Measurements from ENCODE around the gene DDAH2. TPM values are rescaled to one million over a fixed set of nuclear protein-coding genes. Genes with fewer than 3 reads are reported as not detected.

DDAH2 gene
- total RNA-seq, 1 donor from 2014 or later = 150 TPM

DNA sequence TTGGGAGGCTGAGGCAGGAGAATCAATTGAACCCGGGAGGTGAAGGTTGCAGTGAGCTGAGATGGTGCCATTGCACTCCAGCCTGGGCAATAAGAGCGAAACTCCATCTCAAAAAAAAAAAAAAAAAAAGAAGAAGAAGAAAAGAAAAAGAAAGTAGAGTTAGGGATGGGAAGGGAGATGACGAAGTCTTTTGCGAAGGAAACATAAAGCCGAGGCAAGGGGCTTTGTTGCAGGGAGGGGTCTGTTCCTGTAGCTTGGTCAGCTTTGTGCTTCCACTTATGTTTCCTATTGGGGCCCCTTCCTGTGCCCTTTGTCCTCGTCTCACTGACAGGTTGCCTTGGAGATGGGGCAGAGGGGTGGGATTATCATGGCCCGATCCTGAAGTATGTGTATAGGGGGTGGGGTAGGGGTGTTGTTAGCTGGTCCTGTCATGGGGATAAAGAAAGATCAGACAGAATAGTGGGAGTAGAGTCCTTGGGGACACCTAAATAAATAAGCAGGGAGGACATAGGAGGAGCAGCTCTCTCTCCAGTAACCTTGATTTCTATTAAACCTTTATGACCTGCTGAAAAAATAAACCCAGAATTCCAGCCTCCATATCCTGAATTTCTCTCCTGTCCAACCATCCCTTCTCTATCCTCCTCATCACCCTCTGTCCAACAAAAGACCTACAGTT, 8.4 kb upstream of the DDAH2 start:
- peak overlapping the region in 1 of 2 donors; percentile 67 for H3K4me3 ChIP-seq

DNA sequence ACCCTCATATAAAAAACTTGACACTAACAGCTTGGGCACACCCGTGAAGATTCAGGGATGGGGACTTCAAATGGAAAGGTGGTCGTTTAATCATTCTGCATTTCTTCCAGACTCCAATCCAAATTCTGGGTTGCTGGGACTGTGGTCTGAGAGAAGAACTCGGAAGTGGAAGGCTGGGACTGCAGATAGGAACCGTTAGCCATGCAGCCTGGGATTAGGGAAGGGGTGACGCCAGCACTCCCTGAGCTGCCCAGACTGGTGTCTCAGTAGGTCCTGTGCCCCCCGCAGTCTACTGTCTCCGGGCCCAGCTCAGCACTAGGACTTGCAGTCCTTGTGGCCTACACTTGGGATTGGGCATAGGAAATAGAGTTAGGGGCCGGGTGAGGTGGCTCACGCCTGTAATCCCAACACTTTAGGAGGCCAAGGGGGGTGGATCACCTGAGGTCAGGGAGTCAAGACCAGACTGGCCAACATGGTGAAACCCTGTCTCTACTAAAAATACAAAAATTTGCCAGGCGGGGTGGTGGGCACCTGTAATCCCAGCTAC, 7.7 kb upstream of the DDAH2 start:
- TF ChIP-seq, protein P1, sequence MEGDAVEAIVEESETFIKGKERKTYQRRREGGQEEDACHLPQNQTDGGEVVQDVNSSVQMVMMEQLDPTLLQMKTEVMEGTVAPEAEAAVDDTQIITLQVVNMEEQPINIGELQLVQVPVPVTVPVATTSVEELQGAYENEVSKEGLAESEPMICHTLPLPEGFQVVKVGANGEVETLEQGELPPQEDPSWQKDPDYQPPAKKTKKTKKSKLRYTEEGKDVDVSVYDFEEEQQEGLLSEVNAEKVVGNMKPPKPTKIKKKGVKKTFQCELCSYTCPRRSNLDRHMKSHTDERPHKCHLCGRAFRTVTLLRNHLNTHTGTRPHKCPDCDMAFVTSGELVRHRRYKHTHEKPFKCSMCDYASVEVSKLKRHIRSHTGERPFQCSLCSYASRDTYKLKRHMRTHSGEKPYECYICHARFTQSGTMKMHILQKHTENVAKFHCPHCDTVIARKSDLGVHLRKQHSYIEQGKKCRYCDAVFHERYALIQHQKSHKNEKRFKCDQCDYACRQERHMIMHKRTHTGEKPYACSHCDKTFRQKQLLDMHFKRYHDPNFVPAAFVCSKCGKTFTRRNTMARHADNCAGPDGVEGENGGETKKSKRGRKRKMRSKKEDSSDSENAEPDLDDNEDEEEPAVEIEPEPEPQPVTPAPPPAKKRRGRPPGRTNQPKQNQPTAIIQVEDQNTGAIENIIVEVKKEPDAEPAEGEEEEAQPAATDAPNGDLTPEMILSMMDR (IDR thresholded peaks at IDR 0.05) = no peak
- Histone ChIP-seq H3K9me3 (no peaks in the 10 kb centered on the region), H3K27me3 (no peaks in the 10 kb centered on the region), H3K27ac (peak overlapping the region; percentile 91 to 94), H3K36me3 (peaks cover 23 to 24% of the 10 kb centered on the region in 2 donors), H3K4me3 (peak overlapping the region; percentile 67 to 75), H3K4me1 (peaks cover 20 to 35% of the 10 kb centered on the region in 2 donors)
- intact Hi-C loops (cut with DNase I) = loop anchor here (2.0 to 10.0 kb wide), 2 partner anchors 34 to 418 kb away; partner anchors contain the start of genes ABHD16A, PPT2 and PRRT1
- no peak for DNase-seq (ENCODE audit: low spot score in 2 of 2)

More for the DNA sequence above, 8.4 kb upstream of the DDAH2 start:
- TF ChIP-seq, protein P1 (IDR thresholded peaks at IDR 0.05) = no peak
- Histone ChIP-seq H3K36me3 (peaks cover 17 to 18% of the 10 kb centered on the region in 2 donors), H3K27me3 (no peaks in the 10 kb centered on the region), H3K27ac (peak overlapping the region; percentile 91 to 94), H3K4me1 (peaks cover 20 to 35% of the 10 kb centered on the region in 2 donors), H3K9me3 (no peaks in the 10 kb centered on the region)
- intact Hi-C loops (cut with DNase I) = loop anchor here (2.0 to 10.0 kb wide), 2 partner anchors 35 to 417 kb away; partner anchors contain the start of genes ABHD16A, PPT2 and PRRT1
- no peak for DNase-seq (ENCODE audit: low spot score in 2 of 2)

- Histone ChIP-seq H3K4me1 (peaks cover 20 to 35% of the 10 kb centered on the region in 2 donors), H3K27ac (peak within 1 kb of the TSS; percentile 91 to 94), H3K36me3 (peaks cover 28 to 30% of the 10 kb centered on the region in 2 donors), H3K9me3 (no peaks in the 10 kb centered on the region), H3K4me3 (peak within 1 kb of the TSS; percentile 67 to 75), H3K27me3 (no peaks in the 10 kb centered on the region)
- TF ChIP-seq, protein P1 (IDR thresholded peaks at IDR 0.05) = no peak
- intact Hi-C loops (cut with DNase I) = loop anchor here (2.0 to 10.0 kb wide), 2 partner anchors 33 to 419 kb away; partner anchors contain the start of genes ABHD16A, PPT2 and PRRT1
- DNase-seq (ENCODE audit: low spot score in 2 of 2) = peak; percentile 70 to 95
Measured at GRCh38 chr6:31736021-31736767, 7.1 kb upstream of the DDAH2 start, which contains the start of gene CLIC1. TSS of gene CLIC1 (minus strand) at chr6:31736530. CDS start at chr6:31736300, 230 bp downstream.

DNA sequence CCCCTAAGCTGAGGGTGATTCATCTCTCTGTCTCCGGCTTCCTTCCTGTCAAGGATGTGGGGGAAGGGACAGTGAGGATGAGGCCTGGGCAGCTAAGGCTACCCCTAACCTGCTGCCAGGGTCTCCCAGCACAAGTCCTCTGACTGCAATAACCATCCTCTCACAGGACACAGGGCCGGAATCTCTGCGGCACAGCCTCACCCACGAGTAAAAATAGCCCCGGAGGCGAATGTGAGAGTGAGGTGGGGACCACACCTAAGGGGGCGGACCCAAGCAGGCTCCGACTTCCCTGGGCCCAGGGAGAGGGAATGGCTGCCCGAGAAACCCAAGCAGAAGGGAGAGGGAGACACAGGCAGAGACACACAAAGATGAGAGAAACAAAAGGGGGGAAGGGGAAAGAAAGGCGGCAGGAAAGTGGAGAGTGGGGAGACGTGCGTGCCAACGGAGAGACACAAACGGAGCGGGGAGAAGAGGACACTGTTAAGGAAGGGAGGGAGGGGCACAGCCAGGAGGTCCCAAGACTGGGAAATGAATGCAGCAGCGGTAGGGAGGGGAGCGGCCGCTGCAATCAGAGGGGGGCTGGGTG, 5.8 kb upstream of the DDAH2 start:
- no peaks in the 10 kb centered on the region for H3K9me3 ChIP-seq
- H3K36me3 ChIP-seq = peaks cover 33 to 37% of the 10 kb centered on the region in 2 donors
- TF ChIP-seq, protein P1 (IDR thresholded peaks at IDR 0.05) = no peak
- peak overlapping the region; percentile 91 to 94 for H3K27ac ChIP-seq
- peak; percentile 53 to 81 for DNase-seq (ENCODE audit: low spot score in 2 of 2)
- H3K4me1 ChIP-seq = peaks cover 18 to 33% of the 10 kb centered on the region in 2 donors
- peak overlapping the region; percentile 67 to 75 for H3K4me3 ChIP-seq
- intact Hi-C loops (cut with DNase I) = loop anchor here (2.0 to 10.0 kb wide), 3 partner anchors 92 to 420 kb away; partner anchors contain the start of genes ATP6V1G2, HSPA1B, NFKBIL1 and PPT2
- no peaks in the 10 kb centered on the region for H3K27me3 ChIP-seq
